AG04449 (cell line): Measurements from ENCODE around the gene RBM6.

Source experiments
- CTCF ChIA-PET: fragments of 350-600 bp; formaldehyde crosslinking; extraction: SDS; loops from one replicate; lab custom pipeline; 2021; ENCODE audit warnings: antibody characterized with exemption; lab: Yijun Ruan, JAX
- POLR2A ChIA-PET: fragments of 400-600, 350-600 bp; formaldehyde crosslinking; extraction: SDS; loops from one replicate; lab custom pipeline; 2020; ENCODE audit warnings: antibody characterized with exemption, inconsistent platforms; lab: Yijun Ruan, JAX
- DNase-seq: peaks from one replicate; pipeline ENCODE4 v3.0.0-alpha.2; 2010; ENCODE audit warnings: low read depth, low spot score
- H3K4me3 ChIP-seq: 2 replicates; pipeline ENCODE4 v1.5.1; 2011; ENCODE audit warnings: low read depth, mild to moderate bottlenecking, control low read depth, low read length
- TF ChIP-seq, protein P1 (sequence below): IDR thresholded peaks from one replicate; pipeline ENCODE4 v1.5.1; 2011; ENCODE audit warnings: mild to moderate bottlenecking, moderate library complexity, low read length, control low read depth, inconsistent platforms; ENCODE audit not compliant: insufficient read depth; ENCODE audit errors: missing control alignments

RBM6 gene

DNA sequence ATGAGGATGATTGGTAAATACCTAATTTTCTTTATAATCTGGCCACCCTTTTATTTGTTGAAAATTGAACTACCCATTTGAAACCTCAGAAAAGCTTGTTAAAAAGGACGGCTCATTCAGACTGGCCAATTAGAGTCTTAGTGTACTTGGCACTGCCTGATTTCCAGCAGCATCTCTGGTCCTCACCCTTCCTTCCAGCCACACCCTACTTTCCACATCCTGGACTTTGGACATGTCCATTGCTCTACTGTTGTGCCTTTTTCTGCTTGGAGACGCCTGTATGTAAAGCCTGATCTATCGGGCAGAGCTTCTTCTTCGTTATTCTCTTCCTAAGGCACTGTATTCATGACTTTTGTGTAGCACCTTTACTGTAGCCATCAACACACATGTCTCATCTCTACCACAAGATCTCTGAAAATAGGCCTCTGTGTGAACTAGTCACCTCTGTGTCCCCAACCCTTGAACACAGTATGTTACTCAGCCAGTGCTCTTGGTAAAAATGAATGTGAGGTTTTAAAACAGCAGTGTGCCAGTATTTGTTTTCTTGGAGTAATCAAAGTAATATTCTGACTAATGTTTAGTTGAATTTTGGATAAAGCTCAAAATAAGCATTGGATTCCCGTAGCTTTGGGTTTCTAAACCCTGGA is 155.5 kb downstream of the RBM6 start:
- TF ChIP-seq, protein P1, sequence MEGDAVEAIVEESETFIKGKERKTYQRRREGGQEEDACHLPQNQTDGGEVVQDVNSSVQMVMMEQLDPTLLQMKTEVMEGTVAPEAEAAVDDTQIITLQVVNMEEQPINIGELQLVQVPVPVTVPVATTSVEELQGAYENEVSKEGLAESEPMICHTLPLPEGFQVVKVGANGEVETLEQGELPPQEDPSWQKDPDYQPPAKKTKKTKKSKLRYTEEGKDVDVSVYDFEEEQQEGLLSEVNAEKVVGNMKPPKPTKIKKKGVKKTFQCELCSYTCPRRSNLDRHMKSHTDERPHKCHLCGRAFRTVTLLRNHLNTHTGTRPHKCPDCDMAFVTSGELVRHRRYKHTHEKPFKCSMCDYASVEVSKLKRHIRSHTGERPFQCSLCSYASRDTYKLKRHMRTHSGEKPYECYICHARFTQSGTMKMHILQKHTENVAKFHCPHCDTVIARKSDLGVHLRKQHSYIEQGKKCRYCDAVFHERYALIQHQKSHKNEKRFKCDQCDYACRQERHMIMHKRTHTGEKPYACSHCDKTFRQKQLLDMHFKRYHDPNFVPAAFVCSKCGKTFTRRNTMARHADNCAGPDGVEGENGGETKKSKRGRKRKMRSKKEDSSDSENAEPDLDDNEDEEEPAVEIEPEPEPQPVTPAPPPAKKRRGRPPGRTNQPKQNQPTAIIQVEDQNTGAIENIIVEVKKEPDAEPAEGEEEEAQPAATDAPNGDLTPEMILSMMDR, result no peak
- CTCF ChIA-PET, result interaction anchor here (1.4 to 1.8 kb wide), 4 partner anchors 8 to 99 kb away, joined by 4 to 9 read pairs (median 4); no protein-coding TSS in a partner anchor
- no peak for DNase-seq
- POLR2A ChIA-PET, result interaction anchor here (0.6 kb wide), 1 partner anchor 13 kb away, joined by 3 read pairs; no protein-coding TSS in a partner anchor
- H3K4me3 ChIP-seq, result no peak overlapping the region

DNA sequence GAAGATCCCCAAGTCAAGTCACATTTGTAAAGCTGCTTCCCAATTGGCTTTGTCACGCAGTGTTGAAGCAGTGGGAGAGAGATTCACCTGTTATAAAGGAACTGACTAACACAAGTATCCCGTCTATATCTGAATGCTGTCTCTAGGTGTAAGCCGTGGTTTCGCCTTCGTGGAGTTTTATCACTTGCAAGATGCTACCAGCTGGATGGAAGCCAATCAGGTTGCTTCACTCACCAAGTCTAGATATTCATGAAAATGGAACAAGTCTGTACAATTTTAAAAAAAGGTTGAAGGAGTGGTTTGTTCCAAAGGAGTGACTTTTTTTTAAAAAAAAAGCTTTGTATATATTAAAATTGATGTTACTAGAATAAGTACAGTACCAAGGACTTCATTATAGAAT is 160.4 kb downstream of the RBM6 start:
- POLR2A ChIA-PET, result no interaction called here

GRCh38 chr3:50100956-50101845 is 161.3 kb downstream of the RBM6 start:
- ChIA-PET POLR2A (no interaction called here), CTCF (interaction anchor here (1.1 to 4.6 kb wide), 8 partner anchors 10 to 124 kb away, joined by 3 to 29 read pairs (median 6); partner anchors contain the start of gene GNAT1)
- TF ChIP-seq, protein P1, result no peak

More for the DNA sequence above, 160.4 kb downstream of the RBM6 start:
- H3K4me3 ChIP-seq, result no peak overlapping the region
- no peak for DNase-seq
- TF ChIP-seq, protein P1, result no peak
- CTCF ChIA-PET, result interaction anchor here (0.9 to 4.6 kb wide), 6 partner anchors 10 to 125 kb away, joined by 3 to 29 read pairs (median 6); partner anchors contain the start of gene GNAT1

DNA sequence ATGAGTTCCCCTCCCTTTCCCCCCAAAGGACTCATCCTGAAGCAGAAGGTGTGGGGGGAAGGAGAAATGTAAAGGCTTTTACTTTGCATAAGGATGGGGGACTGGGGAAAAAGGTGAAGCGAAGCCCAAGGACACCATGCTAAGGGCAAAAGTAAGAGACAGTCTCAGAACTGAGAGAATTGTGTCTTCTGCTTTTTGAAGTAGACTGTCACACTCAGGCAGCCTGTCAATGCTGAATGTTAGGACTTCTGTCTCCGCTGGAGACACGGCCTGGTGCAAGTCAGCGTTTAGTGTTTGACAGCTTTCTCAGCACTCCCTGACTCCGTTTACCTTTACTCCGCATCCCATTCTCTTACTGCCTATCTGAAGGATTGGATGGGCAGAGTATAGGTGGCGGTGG is 162.6 kb downstream of the RBM6 start:
- H3K4me3 ChIP-seq, result no peak overlapping the region
- TF ChIP-seq, protein P1, result no peak
- CTCF ChIA-PET, result interaction anchor here (1.3 to 4.6 kb wide), 4 partner anchors 9 to 18 kb away, joined by 3 to 29 read pairs (median 6); no protein-coding TSS in a partner anchor
- POLR2A ChIA-PET, result no interaction called here
- DNase-seq, result no peak

More at GRCh38 chr3:50100956-50101845, 161.3 kb downstream of the RBM6 start:
- peak; percentile 29 for DNase-seq
- no peak overlapping the region for H3K4me3 ChIP-seq

GRCh38 chr3:50111757-50112156 is 171.8 kb downstream of the RBM6 start:
- no peak for DNase-seq
- CTCF ChIA-PET, result interaction anchor here (1.0 to 31.5 kb wide), 3 partner anchors 10 to 74 kb away, joined by 4 to 817 read pairs (median 21); partner anchors contain the start of gene GNAT1
- no peak overlapping the region for H3K4me3 ChIP-seq
- TF ChIP-seq, protein P1, result no peak
- POLR2A ChIA-PET, result interaction anchor here (0.7 kb wide), 1 partner anchor 70 kb away, joined by 3 read pairs; no protein-coding TSS in a partner anchor
